M059J (cell line): ENCODE results near the gene EPHA6. TPM values are rescaled to one million over a fixed set of nuclear protein-coding genes. Genes with fewer than 3 reads are reported as not detected.
"Not testable (repeated sequence)": the region's sequence is repeated elsewhere in the genome, so short reads cannot be mapped to it uniquely, and the experiment has no call there.

Experiments
- DNase-seq: peaks from one replicate; pipeline ENCODE4 v3.0.0-alpha.2; 2012; ENCODE audit warnings: low read depth
- total RNA-seq: library from RNA; depleted of rRNA; stranded (reverse); fragments of >200 nt; shearing (Covaris generic); gene quantifications from 2 replicates; pipeline ENCODE4 v1.2.3, GENCODE V29; 2014

EPHA6 gene
- total RNA-seq, 1 experiment from 2014 or later, result not detected

DNA sequence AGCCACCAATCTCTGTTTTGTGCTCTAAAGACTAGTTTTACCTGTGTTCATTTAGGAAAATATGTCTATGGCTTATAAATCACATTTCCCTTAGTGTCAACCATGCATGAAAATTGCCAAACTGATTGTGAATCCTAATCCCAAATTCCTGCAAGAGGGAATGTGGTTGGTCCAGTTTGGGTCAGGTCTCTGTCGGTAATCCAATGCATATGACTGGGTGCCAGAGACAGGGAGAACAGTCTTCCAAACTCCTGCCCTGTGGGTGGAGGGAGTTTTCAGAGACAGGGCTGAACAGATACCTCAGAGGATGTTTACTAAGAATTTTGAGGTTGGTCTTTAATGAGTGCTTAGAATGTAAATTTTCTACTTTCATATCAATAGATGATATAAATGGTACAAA, 649.6 kb downstream of the EPHA6 start:
- DNase-seq, result no peak

DNA sequence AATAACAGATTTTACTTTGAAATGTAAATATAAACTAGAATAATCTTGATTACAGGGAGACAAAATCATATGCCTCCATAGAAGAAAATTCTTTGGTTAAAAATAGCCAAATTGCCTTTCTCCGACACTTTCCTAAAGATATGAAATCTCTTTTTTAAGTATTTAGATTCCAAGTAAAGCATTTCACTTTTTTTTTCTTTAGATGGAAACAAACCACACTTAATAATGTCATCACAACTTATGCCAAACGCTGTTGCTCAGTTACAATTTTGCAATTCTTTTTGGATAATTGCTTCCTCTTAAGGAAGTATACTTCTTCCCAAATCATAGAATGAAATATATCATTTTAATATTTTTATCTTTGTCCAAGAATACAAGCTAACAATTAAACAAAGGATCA, 656.1 kb downstream of the EPHA6 start:
- DNase-seq, result no peak

DNA sequence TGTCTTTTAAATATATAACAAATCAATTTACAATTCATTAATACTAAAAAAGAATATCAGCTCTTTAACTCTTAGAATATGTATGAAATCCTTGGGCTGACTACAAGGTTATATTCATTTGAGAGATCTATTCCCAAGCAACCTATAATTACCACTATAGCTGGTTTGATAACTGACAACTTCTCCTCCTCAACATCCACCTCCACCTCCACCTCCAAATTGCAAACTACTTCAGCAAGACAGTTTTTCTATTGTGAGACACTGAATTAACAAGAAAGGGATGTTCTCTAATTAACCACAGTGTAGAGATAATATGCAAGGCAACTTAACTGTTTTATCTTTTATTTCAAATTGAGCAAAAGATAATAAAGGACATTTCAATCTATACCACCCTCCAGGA, 665.3 kb downstream of the EPHA6 start:
- DNase-seq, result no peak

DNA sequence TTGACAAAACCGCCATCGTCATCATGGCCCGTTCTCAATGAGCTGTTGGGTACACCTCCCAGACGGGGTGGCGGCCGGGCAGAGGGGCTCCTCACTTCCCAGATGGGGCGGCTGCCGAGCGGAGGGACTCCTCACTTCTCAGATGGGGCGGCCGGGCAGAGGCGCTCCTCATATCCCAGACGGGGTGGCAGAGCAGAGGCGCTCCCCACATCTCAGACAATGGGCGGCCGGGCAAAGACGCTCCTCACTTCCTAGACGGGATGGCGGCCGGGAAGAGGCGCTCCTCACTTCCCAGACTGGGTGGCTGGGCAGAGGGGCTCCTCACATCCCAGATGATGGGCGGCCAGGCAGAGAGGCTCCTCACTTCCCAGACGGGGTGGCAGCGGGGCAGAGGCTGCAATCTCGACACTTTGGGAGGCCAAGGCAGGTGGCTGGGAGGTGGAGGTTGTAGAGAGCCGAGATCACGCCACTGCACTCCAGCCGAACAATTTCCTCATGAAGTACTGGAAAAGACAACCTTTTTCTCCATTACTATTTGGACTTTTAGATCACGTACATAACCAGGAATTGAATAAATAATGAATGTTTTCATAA, 666.4 kb downstream of the EPHA6 start:
- DNase-seq, result not testable (repeated sequence)

DNA sequence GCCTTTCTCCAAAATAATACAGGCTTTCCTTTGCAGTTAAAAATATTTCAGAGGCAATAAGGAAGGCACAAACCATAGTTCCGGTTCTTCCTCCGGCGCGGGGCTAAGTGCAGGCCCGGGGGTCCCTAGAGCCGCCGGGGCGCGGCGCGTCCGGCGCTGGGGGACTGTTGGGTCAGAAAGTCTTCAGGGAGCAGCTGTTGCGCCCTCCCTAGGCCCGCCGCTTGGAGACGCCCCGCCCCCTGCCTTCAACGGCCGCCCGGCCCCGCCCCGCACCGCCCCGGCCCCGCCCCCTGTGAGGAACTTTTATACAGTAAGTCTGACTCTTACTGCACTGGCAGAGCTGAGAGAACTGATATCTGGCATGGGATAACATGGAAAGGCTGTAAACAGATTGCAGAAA, 667.0 kb downstream of the EPHA6 start:
- DNase-seq, result no peak

DNA sequence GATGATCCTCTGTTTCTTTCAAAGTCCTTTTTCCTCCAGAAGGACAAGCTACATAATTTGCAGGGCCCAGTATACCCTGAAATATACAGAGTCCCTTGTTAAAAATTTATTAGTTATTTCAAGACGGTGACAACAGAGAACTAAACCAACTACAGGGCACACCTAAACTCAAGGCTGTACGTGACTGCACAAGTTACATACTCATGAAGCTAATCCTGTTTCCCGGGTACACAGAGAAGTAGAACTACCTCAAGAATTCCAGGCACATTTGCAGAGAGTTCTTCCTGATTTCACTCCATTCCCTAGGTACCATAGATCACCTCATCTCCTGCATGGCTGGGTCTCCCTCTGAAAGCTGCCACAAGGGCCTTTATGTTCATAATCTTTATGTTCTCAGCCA, 670.8 kb downstream of the EPHA6 start:
- no peak for DNase-seq

DNA sequence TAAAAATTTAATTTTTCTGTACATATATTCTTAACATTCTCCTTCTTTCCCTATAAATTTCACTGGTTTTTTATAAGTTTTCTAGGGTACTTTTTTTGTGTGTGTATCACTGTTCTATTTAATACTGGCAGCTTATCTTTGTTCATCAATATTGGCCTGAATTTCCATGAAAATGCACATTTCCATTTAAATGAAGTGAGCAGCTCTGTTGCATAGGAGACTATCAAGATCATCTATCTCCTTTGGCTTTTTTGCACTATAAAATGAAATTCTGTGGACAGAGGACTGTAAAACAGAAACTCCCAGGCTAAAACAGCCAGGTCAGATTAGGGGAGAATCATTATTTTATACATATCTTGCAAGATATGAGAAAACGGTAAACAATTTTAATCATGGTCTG, 673.2 kb downstream of the EPHA6 start:
- no peak for DNase-seq

DNA sequence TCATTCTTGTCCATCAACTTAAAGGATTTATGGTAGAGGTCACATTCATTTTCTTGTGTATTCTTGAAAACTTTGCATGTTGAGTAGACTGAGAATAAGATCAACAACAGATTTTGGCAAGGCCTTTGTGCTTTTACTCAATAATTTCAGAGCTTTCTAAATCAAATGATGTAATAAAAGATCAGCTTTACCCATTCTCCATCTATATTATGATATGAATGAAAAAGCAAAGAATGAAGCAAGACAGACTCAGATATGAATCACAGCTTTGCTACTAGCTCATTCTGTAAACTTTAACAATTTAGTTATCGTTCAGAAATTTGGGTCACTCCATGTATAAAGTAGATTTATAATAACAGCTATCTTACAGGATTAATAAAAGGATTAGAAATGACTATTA, 674.3 kb downstream of the EPHA6 start:
- no peak for DNase-seq

DNA sequence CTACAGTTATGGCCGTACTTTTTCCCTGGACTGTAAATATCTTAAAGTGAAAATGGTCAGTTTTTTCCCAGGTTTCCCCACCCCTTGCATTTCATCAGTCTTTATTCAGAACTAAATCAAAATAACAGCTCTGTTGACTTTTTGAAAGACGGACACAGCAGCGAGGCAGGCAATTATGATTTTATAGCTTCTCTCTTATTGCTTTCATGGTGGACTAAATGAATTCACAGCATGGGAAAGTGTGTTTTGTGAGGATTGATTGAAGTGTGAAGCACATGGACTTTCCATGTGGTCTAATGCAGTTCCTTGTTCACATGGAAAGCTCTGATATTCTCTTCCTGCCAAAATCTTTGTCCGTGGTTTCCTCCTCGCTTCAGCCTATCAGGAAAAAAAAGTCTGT, 681.5 kb downstream of the EPHA6 start:
- no peak for DNase-seq

DNA sequence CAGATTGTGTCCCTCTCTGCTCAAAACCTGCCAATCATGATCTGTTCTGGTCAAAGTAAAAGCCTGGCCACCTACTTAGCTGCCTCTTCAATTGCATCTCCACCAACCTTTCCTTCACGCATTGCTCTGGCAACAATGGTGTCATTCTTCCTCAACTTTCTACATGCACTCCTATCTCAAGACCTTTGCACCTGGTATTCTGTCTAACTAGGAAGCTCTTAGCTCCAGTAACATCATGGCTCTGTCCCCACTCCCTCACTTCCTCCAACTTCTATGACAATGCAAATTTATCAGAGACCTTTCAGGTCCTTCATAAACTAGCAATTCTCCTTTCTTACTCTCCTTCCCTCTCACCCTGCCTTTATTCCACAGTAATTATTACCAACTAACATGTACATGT, 682.7 kb downstream of the EPHA6 start:
- no peak for DNase-seq

DNA sequence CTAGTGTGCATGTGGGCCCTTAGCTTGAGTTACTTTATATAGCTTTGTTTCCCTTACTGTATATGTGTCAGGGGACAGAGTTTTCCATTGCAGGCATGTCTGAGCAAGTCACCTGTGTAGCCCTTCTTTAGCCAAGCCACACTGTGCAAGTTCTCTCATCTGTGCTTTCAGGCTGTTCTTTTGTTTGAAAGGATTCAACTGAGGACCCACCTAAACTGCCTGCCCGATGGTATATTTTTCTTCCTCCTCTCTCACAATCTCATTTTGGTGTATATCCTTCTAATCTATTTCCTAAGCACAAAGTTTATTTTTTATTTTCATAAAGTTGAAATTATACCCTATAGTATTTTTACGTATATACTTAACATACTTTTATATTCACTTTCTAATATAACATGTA, 690.1 kb downstream of the EPHA6 start:
- no peak for DNase-seq

DNA sequence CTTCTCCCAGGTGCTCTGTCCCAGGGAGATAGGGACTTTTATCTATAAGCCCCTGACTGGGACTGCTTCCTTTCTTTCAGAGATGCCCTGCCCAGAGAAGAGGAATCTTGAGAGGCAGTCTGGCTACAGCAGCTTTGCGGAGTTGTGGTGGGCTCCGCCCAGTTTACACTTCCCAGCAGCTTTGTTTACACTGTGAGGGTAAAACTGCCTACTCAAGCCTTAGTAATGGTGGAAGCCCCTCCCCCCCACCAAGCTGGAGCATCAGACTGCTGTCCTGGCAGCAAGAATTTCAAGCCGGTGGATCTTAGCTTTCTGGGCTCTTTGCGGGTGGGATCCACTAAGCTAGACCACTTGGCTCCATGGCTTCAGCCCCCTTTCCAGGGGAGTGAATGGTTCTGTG, 696.4 kb downstream of the EPHA6 start:
- DNase-seq, result no peak

DNA sequence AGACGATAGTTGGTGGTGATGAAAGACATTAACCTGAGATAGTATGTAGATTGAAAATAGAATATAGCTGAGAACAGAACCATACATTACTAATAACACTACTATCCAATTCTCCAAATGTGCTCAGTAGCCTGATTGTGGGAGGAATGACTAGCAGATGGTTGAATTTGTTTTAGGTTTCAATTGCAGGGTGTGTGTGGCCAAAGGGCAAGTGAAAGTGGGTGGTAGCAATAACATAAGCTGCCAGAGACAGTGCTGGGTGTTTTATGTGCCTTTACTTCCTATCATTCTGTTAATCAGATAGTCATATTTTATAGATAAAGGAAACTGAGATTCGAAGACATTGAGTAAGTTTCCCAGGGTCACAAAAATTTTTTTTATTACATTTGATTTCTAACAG, 700.7 kb downstream of the EPHA6 start:
- DNase-seq, result no peak

DNA sequence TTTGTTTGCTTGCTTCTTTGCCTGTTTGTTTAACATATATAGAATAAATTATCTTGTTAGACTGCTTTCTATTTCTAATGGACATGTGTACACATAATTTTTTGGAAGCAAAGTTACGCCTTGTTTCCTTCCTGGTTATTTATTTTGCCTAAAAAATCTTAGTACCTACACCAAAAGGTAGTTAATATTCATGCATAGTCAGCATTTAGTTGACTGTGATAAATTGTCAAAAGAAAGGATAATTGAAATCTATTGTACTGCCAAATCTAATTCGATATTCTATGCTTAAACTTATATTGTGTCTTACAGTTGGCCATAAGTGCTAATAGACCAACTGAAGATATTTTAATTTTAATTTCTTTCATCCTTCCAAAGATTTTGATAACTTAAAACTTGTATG, 716.3 kb downstream of the EPHA6 start:
- no peak for DNase-seq

DNA sequence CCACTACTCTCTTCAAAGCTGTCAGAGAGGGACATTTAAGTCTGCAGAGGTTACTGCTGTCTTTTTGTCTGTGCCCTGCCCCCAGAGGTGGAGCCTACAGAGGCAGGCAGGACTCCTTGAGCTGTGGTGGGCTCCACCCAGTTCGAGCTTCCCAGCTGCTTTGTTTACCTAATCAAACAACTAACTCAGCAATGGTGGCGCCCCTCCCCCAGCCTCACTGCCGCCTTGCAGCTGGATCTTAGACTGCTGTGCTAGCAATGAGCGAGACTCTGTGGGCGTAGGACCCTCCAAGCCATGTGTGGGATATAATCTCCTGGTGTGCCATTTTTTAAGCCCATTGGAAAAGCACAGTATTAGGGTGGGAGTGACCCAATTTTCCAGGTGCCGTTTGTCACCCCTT, 733.2 kb downstream of the EPHA6 start:
- not testable (repeated sequence) for DNase-seq

DNA sequence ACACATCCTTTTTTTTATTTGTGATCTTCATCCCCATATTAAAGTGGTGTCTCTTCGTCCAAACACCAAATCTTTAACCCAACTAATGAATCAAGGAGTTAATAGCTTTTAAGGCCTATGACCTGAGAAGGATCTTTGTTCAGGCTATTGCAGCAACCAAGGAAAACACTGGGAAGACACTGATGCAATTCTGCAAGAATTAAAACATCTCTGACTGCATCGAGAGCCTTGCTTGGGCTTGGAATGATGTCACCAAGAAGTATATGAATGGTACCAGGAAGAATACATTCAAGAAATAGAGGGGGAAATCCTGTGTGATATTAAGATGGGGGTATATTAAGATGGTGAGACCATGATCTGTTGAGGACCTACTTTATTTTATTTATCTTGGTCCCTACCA, 736.0 kb downstream of the EPHA6 start:
- no peak for DNase-seq

DNA sequence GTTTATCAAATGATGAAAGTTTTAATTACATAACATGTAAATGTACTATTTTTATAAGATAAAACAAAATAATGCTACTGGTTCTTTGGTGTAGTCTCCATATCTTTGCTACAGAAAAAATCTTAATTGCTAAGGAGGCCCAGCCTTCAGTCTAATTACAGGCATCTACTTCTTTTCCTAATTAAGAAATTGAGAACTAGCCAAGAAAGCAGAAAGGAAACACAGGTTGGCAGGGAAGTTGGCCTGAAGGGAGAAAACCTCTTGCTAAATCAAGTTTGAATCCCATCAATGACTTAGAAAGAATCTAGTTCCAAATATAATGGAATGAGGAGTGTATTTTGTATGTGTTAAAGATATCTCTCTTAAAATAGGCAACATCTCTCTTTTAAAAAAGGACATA, 737.8 kb downstream of the EPHA6 start:
- no peak for DNase-seq

DNA sequence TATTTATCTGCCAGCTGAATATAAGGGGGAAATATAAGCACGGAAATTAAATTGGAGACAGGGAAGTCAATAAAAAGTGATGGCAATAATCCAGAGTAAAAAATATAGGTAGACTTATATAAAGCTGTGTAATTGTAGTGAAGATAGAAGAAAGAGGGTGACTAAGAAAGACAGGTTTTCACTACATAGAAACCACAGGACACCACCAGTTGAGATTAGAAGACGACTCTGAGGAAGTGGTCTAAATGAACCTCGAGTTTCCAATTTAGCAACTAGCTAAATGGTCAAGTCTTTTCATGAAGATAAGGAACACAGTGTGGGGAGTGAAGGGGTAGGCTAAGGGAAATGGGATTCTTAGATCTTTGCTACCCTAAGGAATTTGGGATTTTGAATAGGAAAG, 761.3 kb downstream of the EPHA6 start:
- DNase-seq, result no peak

DNA sequence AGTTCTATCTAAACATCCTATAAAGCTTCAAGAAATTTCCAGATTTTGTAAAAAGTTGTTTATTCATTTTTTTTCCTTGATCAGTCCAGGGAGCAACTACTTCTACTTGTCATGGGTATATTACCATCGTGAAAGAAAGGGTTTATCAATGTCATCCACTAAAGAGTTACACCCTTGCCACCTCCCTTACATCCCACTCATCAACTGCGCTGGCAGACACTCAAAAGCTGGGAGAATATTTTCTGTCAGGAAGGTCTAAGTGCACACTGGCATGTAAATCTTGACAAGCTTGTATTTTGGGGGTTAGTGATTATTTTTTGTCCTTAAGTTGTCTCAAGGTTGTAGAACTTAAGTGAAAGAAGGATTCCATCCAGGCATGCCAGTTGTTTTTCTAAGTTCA, 761.8 kb downstream of the EPHA6 start:
- no peak for DNase-seq

DNA sequence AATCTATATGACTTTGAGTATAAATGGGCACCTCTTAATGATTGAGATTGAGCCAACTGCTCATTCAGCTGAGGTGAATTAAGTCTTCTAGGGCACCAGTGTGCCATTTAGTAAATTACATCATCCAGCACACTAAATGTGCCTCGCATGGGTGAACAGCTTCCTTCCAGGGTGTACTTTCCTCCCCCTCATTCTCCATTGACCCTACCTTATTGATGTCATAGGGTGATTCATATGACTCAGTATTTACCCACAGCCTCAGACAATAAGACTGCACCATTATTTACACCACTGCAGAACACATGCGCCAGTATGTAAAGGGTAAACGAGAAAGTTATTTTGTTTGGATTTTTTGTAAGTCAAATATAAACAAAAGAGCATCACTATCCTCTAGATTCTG, 765.0 kb downstream of the EPHA6 start:
- no peak for DNase-seq

DNA sequence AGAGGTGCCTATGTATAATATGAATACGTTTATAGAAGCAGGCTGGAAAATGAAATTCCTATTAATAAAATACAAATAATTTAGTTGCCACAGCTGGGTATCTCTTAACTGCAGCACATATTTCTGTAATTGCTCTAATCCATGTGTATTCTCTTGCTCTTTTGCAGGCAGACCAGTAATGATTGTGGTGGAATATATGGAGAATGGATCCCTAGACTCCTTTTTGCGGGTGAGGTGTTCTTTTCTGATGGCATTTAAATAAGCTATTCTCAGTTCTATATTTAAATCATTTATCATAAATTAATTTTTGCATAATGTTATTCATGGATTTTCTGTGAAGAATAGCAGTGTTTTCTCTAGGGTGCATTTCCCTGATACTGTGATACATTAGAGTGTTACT, 796.2 kb downstream of the EPHA6 start:
- DNase-seq, result no peak

DNA sequence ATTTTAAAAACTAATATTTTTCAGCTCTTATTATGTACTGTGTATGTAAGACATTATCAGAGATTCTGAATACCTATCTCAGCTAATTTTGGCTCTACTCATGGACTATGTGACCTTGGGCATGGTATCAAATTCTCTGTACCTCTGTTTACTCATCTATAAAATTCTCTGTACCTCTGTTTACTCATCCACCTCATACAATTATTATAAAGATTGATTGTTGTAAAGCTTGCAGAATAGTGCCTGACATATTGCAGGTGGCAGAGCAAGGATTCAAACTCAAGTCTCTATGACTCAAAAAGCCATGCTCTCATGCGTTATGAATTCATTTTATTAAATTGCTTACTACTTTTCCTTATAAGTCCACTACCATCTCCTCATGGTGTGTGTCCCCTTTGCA, 798.2 kb downstream of the EPHA6 start:
- no peak for DNase-seq

DNA sequence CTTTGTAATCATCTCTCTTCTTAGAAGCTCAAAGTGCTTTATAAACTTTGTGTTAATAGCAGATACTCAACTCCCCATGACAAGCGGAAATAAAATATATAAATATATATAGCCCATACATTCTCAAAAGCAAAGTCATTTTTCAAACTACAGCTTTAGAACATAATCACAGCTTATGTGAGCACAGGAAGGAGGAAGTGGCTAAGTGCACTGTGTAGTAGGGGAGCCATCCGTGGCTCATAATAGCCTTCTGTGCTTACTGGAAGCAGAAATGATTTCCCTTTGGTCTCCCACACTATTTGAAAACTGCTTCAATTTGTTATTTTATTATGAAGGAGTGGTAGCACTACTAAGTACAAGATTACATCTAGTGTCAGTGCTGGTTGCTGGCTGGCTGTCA, 798.7 kb downstream of the EPHA6 start:
- DNase-seq, result no peak

DNA sequence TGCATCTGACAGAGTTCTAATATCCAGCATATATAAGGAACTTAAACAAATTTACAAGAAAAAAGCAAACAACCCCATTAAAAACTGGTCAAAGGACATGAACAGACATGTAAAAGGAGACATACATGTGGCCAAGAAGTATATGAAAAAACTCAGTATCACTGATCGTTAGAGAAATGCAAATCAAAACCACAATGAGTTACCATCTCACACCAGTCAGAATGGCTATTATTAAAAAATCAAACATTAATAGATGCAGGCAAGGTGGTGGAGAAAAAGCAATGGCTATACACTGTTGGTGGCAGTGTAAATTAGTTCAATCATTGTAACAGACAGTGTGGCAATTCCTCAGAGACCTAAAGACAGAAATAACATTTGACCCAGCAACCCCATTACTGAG, 806.1 kb downstream of the EPHA6 start:
- DNase-seq, result not testable (repeated sequence)

DNA sequence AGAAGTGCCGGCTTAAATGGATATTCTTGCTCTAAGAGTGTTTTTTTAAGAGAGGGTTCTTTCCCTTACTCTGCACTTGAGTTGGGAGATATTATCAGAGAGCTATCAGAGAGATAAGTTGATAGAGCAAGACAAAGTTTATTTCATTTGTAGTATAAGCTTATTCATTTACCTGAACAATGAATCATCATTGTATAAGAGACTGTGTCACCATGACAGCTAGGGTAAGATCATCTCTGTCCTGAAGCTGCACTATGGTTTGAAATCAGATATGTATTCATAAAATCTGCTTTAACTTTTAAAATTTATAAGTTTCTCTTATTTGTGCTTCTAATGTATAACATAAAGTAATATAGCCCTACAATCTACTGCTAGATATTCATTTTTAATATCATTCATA, 822.1 kb downstream of the EPHA6 start:
- DNase-seq, result no peak
